CD4-positive, alpha-beta T cell treated with Interleukin-10 for 1 hour (primary cell): ENCODE measurements around the gene DENND1B.
"Not testable (repeated sequence)": the region's sequence is repeated elsewhere in the genome, so short reads cannot be mapped to it uniquely, and the experiment has no call there.

Experiments
- DNase-seq: peaks from one replicate; pipeline ENCODE4 v3.0.0-alpha.2; 2020

DENND1B gene

GRCh38 chr1:197740992-197741391 is 34.3 kb downstream of the DENND1B start:
- DNase-seq, result no peak

- peak; percentile 12 for DNase-seq
Observed at GRCh38 chr1:197738927-197739326, 36.4 kb downstream of the DENND1B start.

GRCh38 chr1:197737916-197738315 is 37.4 kb downstream of the DENND1B start:
- no peak for DNase-seq

GRCh38 chr1:197736685-197737084 is 38.6 kb downstream of the DENND1B start:
- no peak for DNase-seq

- no peak for DNase-seq
Observed at GRCh38 chr1:197735461-197735860, 39.8 kb downstream of the DENND1B start.

GRCh38 chr1:197733324-197733723 is 42.0 kb downstream of the DENND1B start:
- DNase-seq, result no peak

GRCh38 chr1:197732187-197732586 is 43.1 kb downstream of the DENND1B start:
- DNase-seq, result no peak

- DNase-seq, result no peak
Observed at GRCh38 chr1:197731449-197731848, 43.8 kb downstream of the DENND1B start.

- DNase-seq, result no peak
Observed at GRCh38 chr1:197725976-197726375, 49.3 kb downstream of the DENND1B start.

GRCh38 chr1:197725044-197725443 is 50.2 kb downstream of the DENND1B start:
- no peak for DNase-seq

GRCh38 chr1:197715806-197716205 is 59.5 kb downstream of the DENND1B start:
- no peak for DNase-seq

- DNase-seq, result no peak
Observed at GRCh38 chr1:197706601-197707000, 68.7 kb downstream of the DENND1B start.

- DNase-seq, result no peak
Observed at GRCh38 chr1:197705941-197706340, 69.3 kb downstream of the DENND1B start.

GRCh38 chr1:197700688-197701087 is 74.6 kb downstream of the DENND1B start:
- not testable (repeated sequence) for DNase-seq

GRCh38 chr1:197696372-197696771 is 78.9 kb downstream of the DENND1B start:
- no peak for DNase-seq

GRCh38 chr1:197695961-197696360 is 79.3 kb downstream of the DENND1B start:
- no peak for DNase-seq

- DNase-seq, result no peak
Observed at GRCh38 chr1:197692965-197693364, 82.3 kb downstream of the DENND1B start.

- DNase-seq, result no peak
Observed at GRCh38 chr1:197691816-197692215, 83.5 kb downstream of the DENND1B start.

- no peak for DNase-seq
Observed at GRCh38 chr1:197690074-197690473, 85.2 kb downstream of the DENND1B start.

GRCh38 chr1:197688233-197688632 is 87.0 kb downstream of the DENND1B start:
- DNase-seq, result no peak

GRCh38 chr1:197686702-197687355 is 88.5 kb downstream of the DENND1B start:
- no peak for DNase-seq

GRCh38 chr1:197686231-197686630 is 89.0 kb downstream of the DENND1B start:
- no peak for DNase-seq

- DNase-seq, result no peak
Observed at GRCh38 chr1:197685785-197686184, 89.5 kb downstream of the DENND1B start.

GRCh38 chr1:197683895-197684553 is 91.3 kb downstream of the DENND1B start:
- DNase-seq, result no peak

GRCh38 chr1:197683280-197683679 is 92.0 kb downstream of the DENND1B start:
- no peak for DNase-seq
